Sigmoid colon (tissue), 4 donors: ENCODE measurements around the gene SDCCAG8.

ENCODE experiments used
- POLR2A ChIP-seq, 2 donors: fragments of 450-650 bp; IDR thresholded peaks; one replicate each; pipeline ENCODE4 v1.6.1; 2016; ENCODE audit warnings: antibody characterized with exemption in 2 of 2, mild to moderate bottlenecking in 2 of 2, moderate library complexity in 2 of 2
- POLR2AphosphoS5 ChIP-seq, 4 donors: sonication (generic); formaldehyde crosslinking; IDR thresholded peaks; one replicate each; pipeline ENCODE4 v1.6.1; 2017; ENCODE audit warnings: antibody characterized with exemption in 4 of 4

- TF ChIP-seq POLR2A (IDR thresholded peaks at IDR 0.05) (no peak), POLR2AphosphoS5 (IDR thresholded peaks at IDR 0.05) (no peak)
These were observed 244.7 kb downstream of the SDCCAG8 start for GRCh38 chr1:243500512-243500911.
